Ovary (tissue), 9 donors: ENCODE measurements around the gene RHOXF2. TPM values are rescaled to one million over a fixed set of nuclear protein-coding genes. Genes with fewer than 3 reads are reported as not detected.
"Not testable (repeated sequence)": the region's sequence is repeated elsewhere in the genome, so short reads cannot be mapped to it uniquely, and the experiment has no call there.

Experiments
- DNase-seq, 5 donors: peaks; one replicate each; pipeline ENCODE4 v3.0.0-alpha.2; 2019 to 2020
- H3K27ac ChIP-seq, 2 donors: fragments of 200-600 bp; one replicate each; pipeline versions ENCODE4 v1.5.1 to v1.8.0; 2019 to 2022
- H3K27me3 ChIP-seq: fragments of 200-600 bp; one replicate; pipeline ENCODE4 v1.8.0; 2022
- H3K36me3 ChIP-seq: fragments of 200-600 bp; sonication (generic); one replicate; pipeline ENCODE4 v1.5.1; 2019
- H3K4me1 ChIP-seq: one replicate; pipeline ENCODE4 v1.8.1; 2013; ENCODE audit warnings: mild to moderate bottlenecking, moderate library complexity; ENCODE audit not compliant: insufficient read depth
- H3K4me3 ChIP-seq: fragments of 200-600 bp; sonication (generic); one replicate; pipeline ENCODE4 v1.5.1; 2017
- H3K9me3 ChIP-seq, 2 donors: fragments of 200-600 bp in 1 of 2; sonication (generic) in 1 of 2; one replicate each; pipeline versions ENCODE4 v1.5.1 to v1.8.1; 2013 to 2019; ENCODE audit warnings: mild to moderate bottlenecking in 1 of 2, moderate library complexity in 1 of 2
- EP300 ChIP-seq: sonication (generic); formaldehyde crosslinking; IDR thresholded peaks from one replicate; pipeline ENCODE4 v1.6.1; 2017; ENCODE audit warnings: antibody characterized with exemption
- POLR2A ChIP-seq: fragments of 450-650 bp; IDR thresholded peaks from one replicate; pipeline ENCODE4 v1.6.1; 2017; ENCODE audit warnings: antibody characterized with exemption, mild to moderate bottlenecking, moderate library complexity
- WGBS, 3 donors: extraction: QIAGEN DNeasy Blood & Tissue Kit in 1 of 3; methylation state at CpG; one replicate each; pipeline versions ENCODE4 v1.1.5 to v1.1.7; 2013 to 2017; 5-methylcytosine and 5-hydroxymethylcytosine counted together
- intact Hi-C, 4 donors: fragments of 100-400 bp; cut with DNase I; formaldehyde crosslinking; loops; one replicate each; pipeline versions ENCODE4 v1.11.0 to v1.15.1; 2022 to 2023
- polyA plus RNA-seq, 2 donors: library from polyadenylated mRNA; stranded (reverse); fragments of 200-250 nt in 1 of 2; fragments of 350-450 nt in 1 of 2; fragmentation: Illumina TruSeq in 1 of 2; extraction: RNeasy Lipid Tissue Mini Kit (QIAGEN cat#74804) in 1 of 2; gene quantifications; one replicate each; pipeline ENCODE4 v1.2.3, GENCODE V29; 2013 to 2014
- total RNA-seq, 7 donors: library from RNA; depleted of rRNA in 2 of 7; stranded (reverse); fragments of >200 nt in 2 of 7; fragmentation: NEBNext Ultra II Directional in 3 of 7; extraction: Animal tissue kit (Norgen Biotek cat#: 25700) in 3 of 7; gene quantifications; one replicate each; pipeline versions ENCODE4 v1.1.0 to v1.2.4, GENCODE V29; 2016 to 2023
- TF ChIP-seq, protein P1 (sequence below), 3 donors: fragments of 450-650 bp in 2 of 3; fragments of 200-600 bp in 1 of 3; IDR thresholded peaks; one replicate each; pipeline versions ENCODE4 v1.5.1 to v1.8.0; 2016 to 2022; ENCODE audit warnings: antibody characterized with exemption in 3 of 3, mild to moderate bottlenecking in 1 of 3
- donor health status: DM: no; HTN: no; CAD: no; lungs with moderate emphysema.
- donor health status: DM: no; HTN: no; CAD: no.
- donor health status: Bipolar disorder and iron deficiency.
- donor health status: DM: yes; HTN: yes; CAD: no.
- donor health status: DM: no; HTN: no; CAD: no.
- donor health status: DM: yes; HTN: yes; CAD: no.

The RHOXF2 gene
- total and polyA plus RNA-seq, 9 donors: 0.08 to 0.12 TPM; not detected in 7

DNA sequence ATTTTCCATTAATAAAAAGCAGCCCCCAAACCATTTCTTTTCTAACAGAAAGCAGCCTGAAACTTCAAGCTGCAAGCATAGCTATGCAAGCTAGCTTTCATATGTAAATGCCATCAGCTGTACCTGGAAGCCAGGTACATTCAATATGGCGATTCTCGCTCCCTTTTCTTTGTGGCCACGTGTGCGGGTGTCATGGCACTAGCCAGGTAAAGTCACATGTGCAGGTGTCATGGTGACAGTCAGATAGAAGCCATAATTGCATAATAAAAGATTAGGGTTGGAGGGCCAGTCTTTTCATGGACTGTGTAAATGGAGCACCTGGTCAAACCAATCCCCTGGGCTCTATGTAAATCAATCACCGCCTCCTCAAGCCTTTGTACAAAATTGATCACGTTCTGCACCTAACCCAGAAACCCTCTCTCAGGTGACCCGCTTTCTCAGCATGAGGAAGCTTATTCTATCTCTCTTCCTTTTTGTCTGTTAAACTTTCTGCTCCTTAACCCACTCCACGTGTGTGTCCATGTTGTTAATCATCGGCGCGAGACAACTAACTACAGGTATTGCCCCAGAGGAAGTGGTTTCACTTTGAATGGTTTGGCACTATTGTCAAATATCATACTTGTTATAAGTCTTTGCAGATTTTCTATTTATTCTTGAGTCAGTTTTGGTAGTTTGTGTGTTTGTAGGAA lies 18.0 kb upstream of the RHOXF2 start:
- intact Hi-C loops: no loop called here
- no peaks in the 10 kb centered on the region for H3K9me3 ChIP-seq

DNA sequence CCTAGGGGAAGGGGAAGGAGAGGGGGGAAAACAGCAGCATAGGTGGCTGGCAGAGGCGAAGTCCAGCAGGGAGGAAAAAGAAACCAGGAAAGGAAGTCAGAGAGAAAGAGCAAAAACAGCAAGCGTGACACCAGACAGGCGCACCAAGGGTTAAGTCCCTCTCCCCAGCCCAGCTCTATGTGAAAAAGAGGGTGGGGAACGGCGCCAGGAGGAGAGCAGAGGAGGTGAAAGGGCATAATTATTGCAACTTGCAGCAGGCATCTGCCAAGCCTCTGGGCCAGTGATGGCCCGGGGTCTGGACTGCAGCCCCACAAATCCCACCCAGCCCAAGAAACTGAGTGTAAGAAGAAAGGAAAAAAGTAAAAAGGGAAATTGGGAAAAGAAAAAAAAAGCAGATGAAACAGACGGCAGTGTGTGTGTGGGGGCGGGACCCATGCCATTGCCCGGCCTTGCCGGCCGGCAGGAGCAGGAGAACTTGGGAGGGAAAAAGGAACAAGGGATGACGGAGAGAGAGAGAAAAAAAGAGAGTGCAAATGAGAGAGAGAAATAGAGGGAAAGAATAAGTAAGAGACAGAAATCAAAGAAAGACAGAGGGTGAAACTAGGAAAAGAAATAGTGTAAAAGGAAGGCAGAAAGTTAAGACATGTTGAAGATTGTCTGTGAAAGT lies 14.1 kb upstream of the RHOXF2 start:
- H3K4me3 ChIP-seq: no peak overlapping the region
- no peak overlapping the region for H3K27ac ChIP-seq
- peak; percentile 51 to 82 (median 59) for DNase-seq
- no peaks in the 10 kb centered on the region for H3K27me3 ChIP-seq
- intact Hi-C loops: no loop called here
- WGBS, 3 donors: 13 to 29% (median 23%) methylated on average over 12 of the region's 12 CpGs
- TF ChIP-seq, protein P1, sequence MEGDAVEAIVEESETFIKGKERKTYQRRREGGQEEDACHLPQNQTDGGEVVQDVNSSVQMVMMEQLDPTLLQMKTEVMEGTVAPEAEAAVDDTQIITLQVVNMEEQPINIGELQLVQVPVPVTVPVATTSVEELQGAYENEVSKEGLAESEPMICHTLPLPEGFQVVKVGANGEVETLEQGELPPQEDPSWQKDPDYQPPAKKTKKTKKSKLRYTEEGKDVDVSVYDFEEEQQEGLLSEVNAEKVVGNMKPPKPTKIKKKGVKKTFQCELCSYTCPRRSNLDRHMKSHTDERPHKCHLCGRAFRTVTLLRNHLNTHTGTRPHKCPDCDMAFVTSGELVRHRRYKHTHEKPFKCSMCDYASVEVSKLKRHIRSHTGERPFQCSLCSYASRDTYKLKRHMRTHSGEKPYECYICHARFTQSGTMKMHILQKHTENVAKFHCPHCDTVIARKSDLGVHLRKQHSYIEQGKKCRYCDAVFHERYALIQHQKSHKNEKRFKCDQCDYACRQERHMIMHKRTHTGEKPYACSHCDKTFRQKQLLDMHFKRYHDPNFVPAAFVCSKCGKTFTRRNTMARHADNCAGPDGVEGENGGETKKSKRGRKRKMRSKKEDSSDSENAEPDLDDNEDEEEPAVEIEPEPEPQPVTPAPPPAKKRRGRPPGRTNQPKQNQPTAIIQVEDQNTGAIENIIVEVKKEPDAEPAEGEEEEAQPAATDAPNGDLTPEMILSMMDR (IDR thresholded peaks at IDR 0.05): no peak
- no peak for TF ChIP-seq EP300
- no peak for TF ChIP-seq POLR2A
- no peaks in the 10 kb centered on the region for H3K36me3 ChIP-seq
- peaks cover 0 to 4% of the 10 kb centered on the region in 2 donors for H3K9me3 ChIP-seq
- H3K4me1 ChIP-seq: peaks cover 6% of the 10 kb centered on the region

More for the DNA sequence above, 18.0 kb upstream of the RHOXF2 start:
- TF ChIP-seq POLR2A (no peak), EP300 (no peak)
- TF ChIP-seq, protein P1 (IDR thresholded peaks at IDR 0.05): no peak
- Histone ChIP-seq H3K36me3 (no peaks in the 10 kb centered on the region), H3K4me1 (peaks cover 2% of the 10 kb centered on the region), H3K27ac (no peak overlapping the region), H3K27me3 (no peaks in the 10 kb centered on the region), H3K4me3 (no peak overlapping the region)
- no peak for DNase-seq
- WGBS, 3 donors: 61 to 73% (median 65%) methylated on average over 11 of the region's 11 CpGs

DNA sequence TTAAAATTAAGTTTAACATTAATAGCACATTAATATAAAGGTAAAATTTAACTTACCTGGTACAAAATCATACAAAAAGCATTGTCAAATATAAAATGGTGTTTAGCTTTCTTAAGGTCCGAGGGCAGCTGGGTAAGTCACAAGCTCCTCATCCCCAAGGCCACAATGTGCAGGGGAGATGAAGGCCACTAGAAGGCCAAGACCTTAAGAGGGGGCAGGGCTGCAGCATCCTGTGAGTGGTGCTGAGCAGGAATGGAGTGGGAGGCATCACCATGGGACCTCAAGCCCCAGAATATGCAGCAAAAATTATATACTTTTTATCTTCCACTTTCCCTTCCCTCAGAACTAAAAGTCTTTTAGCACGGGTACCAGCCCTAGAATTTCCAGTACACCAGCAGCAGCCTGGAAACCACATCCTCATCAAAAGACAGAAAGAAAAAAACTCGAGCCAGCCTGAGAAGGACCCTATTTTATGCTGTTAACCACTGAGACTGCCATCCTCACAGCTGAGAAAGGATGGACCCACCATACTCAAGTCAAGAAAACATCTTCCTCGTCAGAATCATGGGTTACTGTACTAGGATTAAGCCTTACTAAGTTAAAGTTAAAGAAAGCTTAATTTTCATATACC lies 13.0 kb upstream of the RHOXF2 start:
- Histone ChIP-seq H3K4me1 (peaks cover 6% of the 10 kb centered on the region), H3K9me3 (peaks cover 0 to 4% of the 10 kb centered on the region in 2 donors), H3K4me3 (no peak overlapping the region), H3K27ac (no peak overlapping the region), H3K36me3 (no peaks in the 10 kb centered on the region), H3K27me3 (no peaks in the 10 kb centered on the region)
- TF ChIP-seq EP300 (no peak), POLR2A (no peak)
- TF ChIP-seq, protein P1 (IDR thresholded peaks at IDR 0.05): no peak
- 22 to 37% (median 30%) methylated on average over 4 of the region's 4 CpGs for WGBS, 3 donors
- intact Hi-C loops: no loop called here
- no peak for DNase-seq

DNA sequence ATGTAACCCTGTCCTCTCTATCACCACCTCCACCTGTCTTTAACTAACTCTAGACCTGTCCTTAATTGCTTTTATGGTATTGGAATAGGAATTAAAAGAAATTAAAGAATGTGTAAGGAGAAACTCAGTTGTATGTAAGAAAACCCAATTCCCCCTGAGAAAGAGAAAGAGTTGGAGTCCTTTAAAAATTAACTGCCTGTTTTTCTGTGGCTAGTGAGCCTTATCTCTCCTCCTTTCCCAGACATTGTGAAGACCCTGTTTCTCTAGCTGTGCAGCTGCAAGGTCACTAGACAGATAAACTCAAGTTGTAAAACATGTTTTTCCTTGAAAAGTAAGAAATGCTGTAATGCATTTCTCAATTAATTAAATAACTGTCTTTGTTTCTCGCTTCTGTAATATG lies 12.1 kb upstream of the RHOXF2 start:
- H3K4me3 ChIP-seq, DNase-seq, H3K9me3 ChIP-seq, H3K36me3 ChIP-seq, H3K4me1 ChIP-seq, H3K27ac ChIP-seq, H3K27me3 ChIP-seq, intact Hi-C loops: not testable (repeated sequence)
- WGBS, 3 donors: 37 to 71% (median 39%) methylated on average over 1 of the region's 1 CpG

DNA sequence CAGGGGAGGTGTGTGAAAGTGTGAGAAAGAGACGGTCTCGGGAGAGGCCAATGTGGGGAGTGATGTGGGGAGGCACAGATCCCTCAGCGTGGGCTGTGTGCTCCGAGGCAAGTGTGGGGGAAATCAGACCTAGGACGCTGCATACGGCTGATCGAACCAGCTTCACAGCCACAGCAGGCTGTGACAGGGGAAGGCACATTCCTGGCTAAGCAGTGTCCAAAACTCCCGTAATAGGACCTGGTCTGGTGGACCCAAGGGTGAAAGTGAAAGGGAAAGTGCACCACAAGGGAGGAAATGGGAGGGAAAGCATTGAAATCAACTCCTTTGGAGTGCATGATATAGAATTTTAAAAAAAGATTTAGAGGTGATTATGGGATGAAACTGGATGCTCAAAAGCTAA lies 10.9 kb upstream of the RHOXF2 start:
- Histone ChIP-seq H3K36me3 (no peaks in the 10 kb centered on the region), H3K27ac (no peak overlapping the region), H3K9me3 (peaks cover 0 to 4% of the 10 kb centered on the region in 2 donors), H3K4me1 (peaks cover 6% of the 10 kb centered on the region), H3K27me3 (no peaks in the 10 kb centered on the region), H3K4me3 (no peak overlapping the region)
- intact Hi-C loops: no loop called here
- TF ChIP-seq POLR2A (no peak), EP300 (no peak)
- TF ChIP-seq, protein P1 (IDR thresholded peaks at IDR 0.05): no peak
- 84 to 87% (median 85%) methylated on average over 8 of the region's 8 CpGs for WGBS, 3 donors
- DNase-seq: no peak

DNA sequence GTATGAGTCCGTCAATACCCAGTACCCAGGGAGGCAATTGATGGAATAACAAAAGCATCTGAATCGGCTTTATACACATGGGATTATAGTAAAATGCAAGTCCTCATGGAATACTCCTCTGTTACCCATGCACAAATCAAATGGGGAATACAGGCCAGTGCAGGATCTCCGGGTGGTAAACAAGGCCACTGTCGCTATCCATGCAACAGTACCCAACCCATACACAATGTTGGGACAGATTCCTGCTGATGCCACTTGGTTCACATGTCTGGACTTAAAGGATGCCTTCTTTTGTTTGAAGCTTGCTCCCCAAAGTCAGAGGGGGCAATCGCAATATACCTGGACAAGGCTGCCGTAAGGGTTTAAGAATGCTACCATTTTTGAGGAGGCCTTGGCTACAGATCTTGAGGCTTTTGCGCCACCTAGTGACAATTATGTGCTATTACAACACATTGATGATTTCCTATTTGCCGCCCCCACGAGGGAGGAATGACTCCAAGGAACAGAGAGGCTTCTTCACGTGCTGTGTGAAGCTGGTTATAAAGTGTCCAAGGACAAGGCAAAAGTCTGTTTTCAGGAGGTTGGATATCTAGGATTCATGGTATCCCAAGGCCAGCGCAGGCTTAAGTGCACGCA lies 8.2 kb upstream of the RHOXF2 start:
- H3K4me3 ChIP-seq, H3K27me3 ChIP-seq, H3K36me3 ChIP-seq, DNase-seq, H3K27ac ChIP-seq, H3K9me3 ChIP-seq, intact Hi-C loops, H3K4me1 ChIP-seq: not testable (repeated sequence)
- WGBS, 3 donors: no CpG with 5 or more reads among the region's 12 CpGs

DNA sequence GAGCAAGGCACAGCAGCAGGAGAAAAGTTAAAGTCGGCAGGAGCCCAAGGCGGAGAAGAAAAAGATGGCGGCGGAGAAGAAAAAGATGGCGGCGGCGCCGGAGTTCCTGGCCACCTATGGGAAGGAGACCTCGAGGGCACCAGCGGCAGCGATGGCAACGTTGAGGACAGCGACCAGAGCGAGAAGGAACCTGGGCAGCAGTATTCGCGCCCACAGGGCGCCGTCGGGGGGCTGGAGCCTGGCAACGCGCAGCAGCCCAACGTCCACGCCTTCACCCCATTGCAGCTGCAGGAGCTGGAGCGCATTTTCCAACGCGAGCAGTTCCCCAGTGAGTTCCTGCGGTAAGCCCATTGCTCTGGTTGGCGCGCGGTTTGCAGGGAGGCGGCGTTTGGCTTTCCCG lies 673 bp downstream of the RHOXF2 start:
- intact Hi-C loops, H3K27ac ChIP-seq, H3K9me3 ChIP-seq, H3K36me3 ChIP-seq, H3K27me3 ChIP-seq, DNase-seq, H3K4me1 ChIP-seq, H3K4me3 ChIP-seq: not testable (repeated sequence)
- 83 to 87% (median 87%) methylated on average over 24 to 31 of the region's 33 CpGs for whole genome bisulfite sequencing, 3 donors
